ENCODE measurements around the gene SLC13A2.

GRCh38 chr17:28536532-28537218 lies 63.2 kb downstream of the SLC13A2 start:
- TF ChIP-seq, protein P1, sequence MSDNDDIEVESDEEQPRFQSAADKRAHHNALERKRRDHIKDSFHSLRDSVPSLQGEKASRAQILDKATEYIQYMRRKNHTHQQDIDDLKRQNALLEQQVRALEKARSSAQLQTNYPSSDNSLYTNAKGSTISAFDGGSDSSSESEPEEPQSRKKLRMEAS (IDR thresholded peaks at IDR 0.05) = no peak
- TF ChIP-seq ZBTB7A (IDR thresholded peaks at IDR 0.05; ENCODE audit: low read depth) (no peak), CREB1 (IDR thresholded peaks at IDR 0.05; ENCODE audit: low read depth) (no peak), TCF12 (IDR thresholded peaks at IDR 0.05; ENCODE audit: low read depth) (no peak), EGR1 (IDR thresholded peaks at IDR 0.05) (no peak)
